ENCODE measurements around the gene ABO.
"Not testable (repeated sequence)": the region's sequence is repeated elsewhere in the genome, so short reads cannot be mapped to it uniquely, and the experiment has no call there.

- TF ChIP-seq NR2C1 (IDR thresholded peaks at IDR 0.05); NR2C1 (tag; IDR thresholded peaks at IDR 0.05); CHD4 (IDR thresholded peaks at IDR 0.05; ENCODE audit: insufficient read depth, insufficient replicate concordance, low read depth, low read length, poor library complexity, severe bottlenecking); ZNF76 (CRISPR knock-in tag; IDR thresholded peaks at IDR 0.05; ENCODE audit: borderline replicate concordance); ZNF239 (CRISPR knock-in tag; IDR thresholded peaks at IDR 0.05); ZSCAN29 (IDR thresholded peaks at IDR 0.05); MXI1 (IDR thresholded peaks at IDR 0.05; ENCODE audit: low read depth, low read length); ZNF121 (CRISPR knock-in tag; conservative IDR thresholded peaks at IDR 0.05); POU5F1 (IDR thresholded peaks at IDR 0.05; ENCODE audit: borderline replicate concordance, low read depth, low read length, partially characterized antibody); ZNF224 (CRISPR knock-in tag; IDR thresholded peaks at IDR 0.05); EGR1 (conservative IDR thresholded peaks at IDR 0.05); CBFB (CRISPR knock-in tag; IDR thresholded peaks at IDR 0.05): not testable (repeated sequence)
Measured at GRCh38 chr9:133227996-133228395, 47.0 kb downstream of the ABO start.

Measured in K562 (cell line).